AG20443 (cell line): Measurements from ENCODE around the gene MLC1.

ENCODE experiments used
- DNase-seq: peaks from one replicate; pipeline ENCODE4 v3.0.0; 2012; ENCODE audit warnings: low spot score, mixed read lengths

MLC1 gene

DNA sequence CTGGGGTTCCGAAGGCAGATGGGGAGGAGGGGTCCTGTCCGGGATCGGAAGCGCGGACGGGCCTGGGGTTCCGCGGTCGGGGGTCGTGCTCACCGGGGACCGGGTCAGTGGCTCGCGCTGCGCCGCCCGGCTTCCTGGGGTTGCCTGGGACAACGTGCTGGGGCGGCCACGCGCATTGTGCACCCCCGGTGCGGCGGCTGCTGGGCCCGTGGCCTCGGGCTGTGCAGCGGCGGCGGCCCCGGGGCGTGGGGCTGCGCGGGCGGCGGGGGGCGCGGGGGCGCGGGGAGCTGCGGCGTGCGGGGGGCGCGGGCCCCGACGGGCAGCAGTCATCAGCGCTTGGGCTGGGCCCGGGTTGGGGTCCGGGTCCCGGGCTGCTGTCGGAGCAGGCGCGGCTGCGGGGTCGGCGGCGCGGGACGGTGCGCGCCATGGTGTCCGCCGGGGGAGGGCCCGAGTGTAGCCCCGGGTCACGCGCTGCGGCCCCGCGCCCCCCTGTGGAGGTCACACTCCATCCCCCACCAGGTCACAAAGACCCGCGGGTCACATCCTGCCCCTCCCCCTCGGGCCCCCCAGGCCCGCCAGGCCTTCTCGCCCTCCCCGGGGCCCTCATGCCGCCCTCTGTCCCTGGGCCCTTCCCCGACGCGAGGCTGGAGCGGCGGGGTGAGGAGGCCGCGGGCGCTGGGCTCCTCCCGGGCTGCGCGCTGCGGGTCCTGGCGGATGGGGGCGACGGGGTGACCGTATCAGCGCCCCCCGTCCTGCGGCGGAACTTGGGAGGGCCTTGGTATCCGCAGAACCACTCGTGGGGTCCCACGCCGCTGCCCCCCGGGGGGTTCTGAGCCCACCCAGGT, 26.9 kb downstream of the MLC1 start, which contains the start of gene TTLL8:
Gene TTLL8, minus strand, starts transcription at position 238 of the 845 bp plus-strand sequence.
- no peak for DNase-seq

DNA sequence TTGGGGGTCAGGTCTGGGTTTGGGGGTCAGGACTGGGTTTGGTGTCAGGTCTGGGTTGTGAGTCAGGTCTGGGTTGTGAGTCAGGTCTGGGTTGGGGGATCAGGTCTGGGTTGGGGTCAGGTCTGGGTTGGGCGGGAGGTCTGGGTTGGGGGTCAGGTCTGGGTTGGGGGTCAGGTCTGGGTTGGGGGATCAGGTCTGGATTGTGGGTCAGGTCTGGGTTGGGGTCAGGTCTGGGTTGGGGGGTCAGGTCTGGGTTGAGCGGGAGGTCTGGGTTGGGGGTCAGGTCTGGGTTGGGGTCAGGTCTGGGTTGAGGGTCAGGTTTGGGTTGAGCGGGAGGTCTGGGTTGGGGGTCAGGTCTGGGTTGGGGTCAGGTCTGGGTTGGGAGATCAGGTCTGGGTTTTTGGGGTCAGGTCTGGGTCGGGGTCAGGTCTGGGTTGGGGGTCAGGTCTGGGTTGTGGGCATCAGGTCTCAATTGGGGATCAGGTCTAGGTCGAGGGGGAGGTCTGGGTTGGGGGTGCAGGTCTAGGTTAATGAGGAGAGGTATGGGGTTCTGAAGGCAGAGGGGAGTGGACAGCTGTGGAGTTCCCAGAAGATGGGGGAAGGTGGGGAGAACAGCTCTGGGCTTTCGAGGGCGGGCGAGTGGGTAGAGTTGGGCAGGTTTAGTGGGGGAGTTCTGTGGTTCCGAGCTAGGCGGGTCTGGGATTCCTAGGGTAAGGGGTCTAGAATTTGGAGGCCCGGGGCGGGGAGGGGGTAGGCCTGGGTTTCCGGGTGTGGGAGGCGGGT, 27.8 kb downstream of the MLC1 start:
- DNase-seq = no peak

DNA sequence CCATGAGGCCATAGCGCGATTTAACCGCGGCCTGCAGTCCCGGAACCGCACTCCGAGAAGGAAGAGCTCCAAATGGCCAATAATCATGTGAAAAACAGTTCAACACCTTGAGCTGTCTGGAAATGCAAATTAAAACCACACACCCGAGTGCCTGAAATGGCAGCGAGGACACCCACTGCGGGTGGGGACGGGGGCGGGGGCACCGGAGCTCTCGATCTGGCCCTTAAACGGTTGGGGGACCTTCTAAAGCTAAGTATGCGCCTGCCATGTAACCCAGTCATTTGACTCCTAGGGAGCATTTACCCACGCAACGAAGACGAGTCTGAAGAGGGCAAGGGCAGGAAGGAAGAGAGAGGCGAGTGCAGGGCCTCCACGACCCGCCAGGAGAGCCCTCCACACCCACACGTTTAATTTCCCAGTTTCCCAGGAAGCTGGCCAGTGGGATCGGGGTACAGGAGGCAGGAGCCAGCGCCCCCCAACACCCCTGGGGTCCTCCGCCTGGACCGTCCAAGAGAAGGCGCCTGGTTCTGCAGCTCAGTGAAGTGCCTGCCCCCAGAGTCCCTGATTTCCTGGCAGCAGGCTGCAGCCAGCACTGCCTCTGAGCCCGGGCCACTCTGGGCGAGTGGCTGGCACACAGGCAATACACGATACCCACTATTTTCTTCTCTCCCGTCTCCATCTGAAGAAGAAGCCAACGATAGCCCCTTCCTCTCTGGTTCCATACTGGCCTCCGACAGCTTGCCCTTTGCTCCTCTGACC, 28.8 kb downstream of the MLC1 start:
- DNase-seq = no peak

DNA sequence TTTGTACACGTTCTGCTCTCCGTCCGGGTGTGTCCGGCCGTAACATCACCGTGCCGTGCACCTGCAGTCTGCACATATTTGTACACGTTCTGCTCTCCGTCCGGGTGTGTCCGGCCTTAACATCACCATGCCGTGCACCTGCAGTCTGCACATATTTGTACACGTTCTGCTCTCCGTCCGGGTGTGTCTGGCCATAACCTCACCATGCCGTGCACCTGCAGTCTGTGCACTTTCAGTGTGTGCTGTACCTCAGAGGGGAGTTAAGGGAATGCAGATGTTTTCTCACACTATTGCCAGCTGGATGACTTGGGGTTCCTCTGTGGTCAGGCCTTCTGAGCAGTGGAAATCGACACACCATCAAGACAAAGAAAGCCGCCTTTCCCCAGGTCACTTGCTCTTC, 31.4 kb downstream of the MLC1 start:
- no peak for DNase-seq

DNA sequence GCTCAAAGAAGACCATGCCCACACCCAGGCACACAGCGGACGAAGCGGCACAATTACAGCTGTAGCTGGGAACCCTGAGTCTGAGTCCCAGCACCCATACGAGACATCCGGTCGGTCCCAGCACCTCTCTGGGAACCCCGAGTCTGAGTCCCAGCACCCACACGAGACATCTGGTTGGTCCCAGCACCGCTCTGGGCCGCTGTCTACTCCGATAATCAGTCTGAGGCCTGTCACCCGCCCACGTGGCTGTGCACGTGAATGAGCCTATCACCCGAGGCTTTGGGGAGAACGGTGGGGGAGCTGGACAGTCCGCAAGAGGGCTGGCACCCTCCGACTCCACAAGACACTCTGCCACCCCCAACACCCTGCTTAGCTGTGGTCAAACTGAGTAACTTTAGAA, 33.3 kb downstream of the MLC1 start:
- no peak for DNase-seq

DNA sequence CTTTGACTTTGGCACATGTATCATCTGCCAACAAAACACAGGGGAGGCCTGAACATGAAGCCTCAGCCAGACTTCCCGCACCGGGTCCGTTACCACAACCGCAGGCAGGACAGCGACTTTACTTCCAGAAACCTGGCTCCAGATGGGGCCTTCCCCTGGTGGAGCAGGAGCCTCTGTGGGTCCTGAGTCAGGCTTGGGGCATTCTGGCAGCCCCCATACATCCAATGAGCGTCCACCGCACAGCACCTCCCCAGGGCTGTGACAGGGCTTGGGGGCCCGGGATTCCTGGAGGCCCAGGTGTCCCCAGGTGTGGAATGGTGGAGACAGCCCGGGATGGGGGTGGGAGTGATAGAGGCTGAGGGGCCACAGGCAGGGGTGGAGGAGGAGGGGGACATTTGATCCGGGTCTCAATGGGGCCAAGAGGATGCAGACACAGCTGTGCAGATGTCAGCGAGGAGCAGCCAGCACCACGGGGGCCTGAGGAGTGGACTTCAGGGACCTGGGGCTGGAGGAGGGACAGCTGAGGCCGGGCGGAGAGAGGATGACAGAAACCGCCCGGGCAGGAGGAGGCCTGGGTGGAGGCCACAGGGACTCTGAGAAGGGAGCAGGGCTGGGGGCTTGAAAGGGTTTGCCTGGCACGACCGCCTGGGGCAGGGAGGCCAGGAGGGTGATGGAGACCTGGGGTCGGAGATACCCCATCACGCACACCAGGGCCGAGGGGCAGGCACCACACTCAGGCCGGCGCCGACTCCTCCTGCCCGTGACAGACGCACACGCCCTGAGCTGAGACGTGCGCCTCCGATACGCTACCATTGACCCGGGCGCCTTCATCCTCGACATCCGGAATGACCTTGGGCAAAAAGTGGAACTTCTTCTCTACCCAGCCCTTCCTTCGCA, 35.7 kb downstream of the MLC1 start:
- DNase-seq = no peak

DNA sequence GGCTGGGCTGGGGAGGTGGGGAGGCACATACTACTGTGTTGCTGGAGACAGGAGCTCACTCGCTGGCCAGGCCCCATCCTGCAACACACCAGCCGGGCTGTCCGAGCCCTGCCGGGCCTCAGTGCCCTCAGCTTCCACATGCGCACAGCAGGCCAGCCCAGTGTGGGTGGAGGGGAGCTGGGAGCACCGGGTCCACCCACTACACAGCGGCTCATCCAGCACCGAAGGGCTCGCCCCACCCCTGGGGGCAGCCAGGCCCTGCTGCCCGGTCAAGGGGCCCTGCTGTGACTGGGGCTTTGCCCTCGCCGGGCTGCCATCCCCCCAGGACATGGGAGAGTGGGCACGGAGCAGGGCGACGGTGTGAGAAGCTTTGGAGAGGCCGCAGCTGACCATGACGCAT, 36.4 kb downstream of the MLC1 start:
- no peak for DNase-seq

DNA sequence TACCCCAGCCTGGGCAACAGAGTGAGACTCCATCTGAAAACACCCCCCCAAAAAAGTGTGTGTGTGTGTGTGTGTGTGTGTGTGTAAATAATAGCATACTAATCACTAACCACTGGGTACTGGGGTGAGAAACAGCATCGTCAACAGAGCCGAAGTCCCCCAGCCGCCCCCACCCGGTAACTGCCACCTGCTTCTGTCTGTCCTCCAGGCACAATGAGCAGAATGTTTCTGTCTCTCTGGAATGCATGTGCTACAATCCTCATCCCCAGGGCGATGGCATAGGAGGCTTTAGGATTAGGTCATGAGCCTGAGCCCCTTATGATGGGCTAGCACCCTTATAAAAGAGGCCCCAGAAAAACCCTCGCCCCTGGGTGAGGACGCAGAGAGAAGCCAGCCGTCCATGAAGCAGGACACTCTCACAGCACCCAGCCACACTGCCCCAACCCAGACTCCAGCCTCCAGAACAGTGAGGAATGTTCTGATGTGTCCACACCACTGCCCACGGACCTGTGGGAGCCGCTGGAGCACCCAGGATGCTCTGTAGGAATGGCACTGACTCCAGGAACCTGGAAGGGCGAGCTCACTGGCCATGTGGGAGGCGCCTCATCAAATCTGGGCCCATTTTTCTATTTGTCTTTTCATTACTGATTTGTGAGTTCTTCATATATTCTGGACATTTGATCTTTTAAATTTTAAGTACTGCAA, 37.0 kb downstream of the MLC1 start:
- DNase-seq = no peak

DNA sequence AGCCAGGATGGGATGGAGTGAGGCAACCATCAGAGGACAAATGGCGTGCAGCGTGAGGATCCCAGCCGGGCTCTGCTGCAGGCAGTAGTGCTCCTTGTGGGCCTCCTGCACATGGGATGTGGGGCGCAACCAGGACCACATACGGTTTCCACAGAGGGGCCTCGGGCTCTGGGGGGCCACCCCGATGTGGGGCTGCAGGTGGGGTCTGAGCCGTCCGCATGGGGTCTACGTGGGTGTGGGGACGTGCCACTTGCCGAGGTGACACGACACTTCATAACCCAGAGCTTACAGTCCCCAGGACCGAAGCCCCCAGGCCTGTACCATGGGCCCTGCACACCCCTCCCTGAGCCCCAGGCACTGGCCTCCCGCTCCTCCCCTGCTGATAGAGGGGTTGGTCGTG, 37.9 kb downstream of the MLC1 start:
- DNase-seq = no peak

DNA sequence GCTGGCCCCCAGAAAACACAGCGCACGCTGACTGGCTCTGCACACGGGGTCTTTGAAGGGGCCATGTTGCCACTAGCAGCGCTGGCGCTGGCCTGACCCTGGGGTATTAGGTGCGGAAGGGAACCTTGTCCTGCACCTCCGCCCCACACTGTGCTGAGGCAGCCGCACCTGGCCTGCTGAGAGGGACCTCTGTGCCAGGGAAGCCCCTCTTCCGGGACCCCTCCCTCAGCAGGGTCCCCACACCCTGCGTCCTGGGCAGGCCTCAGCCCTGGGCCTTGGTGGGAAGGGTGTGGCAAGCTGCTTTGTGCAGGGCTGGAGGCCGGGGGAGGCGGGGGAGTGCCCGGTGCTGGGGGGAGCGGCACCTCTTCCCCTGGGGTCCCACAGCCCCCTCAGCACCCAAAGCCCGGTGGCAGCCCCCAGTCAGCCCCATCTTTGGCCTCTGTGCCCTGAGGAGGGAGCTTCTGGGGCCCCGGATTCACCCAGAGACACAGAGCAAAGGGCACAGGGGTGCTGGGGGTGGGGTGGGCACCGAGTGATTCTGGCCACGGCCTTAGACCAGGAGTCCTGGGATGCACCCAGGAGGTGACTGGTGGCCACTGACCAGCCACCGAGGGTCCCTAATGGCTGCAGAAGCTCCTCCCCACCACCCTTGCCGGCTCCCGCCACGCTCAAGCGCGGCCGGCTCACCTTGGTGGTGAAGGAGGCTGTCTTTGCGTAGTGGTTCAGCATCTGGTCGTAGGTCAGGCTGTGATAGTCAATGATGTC, 38.6 kb downstream of the MLC1 start:
- DNase-seq = no peak

DNA sequence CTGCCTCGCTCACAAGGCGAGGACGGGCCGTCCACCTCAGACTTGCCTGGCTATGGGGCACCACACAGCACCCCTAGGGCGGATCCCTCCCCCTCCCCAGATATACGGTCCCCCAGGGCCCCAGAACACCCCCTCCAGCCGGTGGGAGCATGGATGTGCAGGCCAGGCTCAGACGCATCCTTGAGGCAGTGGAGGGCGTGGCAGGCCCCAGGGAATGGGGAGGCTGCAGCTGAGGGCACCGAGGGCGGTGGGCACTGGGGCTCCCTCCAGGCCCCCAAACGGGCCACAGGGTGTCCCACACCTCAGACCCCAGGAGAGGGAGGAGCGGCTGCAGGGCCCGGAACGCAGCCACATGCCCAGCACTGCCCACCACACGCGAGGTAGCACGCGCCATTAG, 39.2 kb downstream of the MLC1 start:
- no peak for DNase-seq

DNA sequence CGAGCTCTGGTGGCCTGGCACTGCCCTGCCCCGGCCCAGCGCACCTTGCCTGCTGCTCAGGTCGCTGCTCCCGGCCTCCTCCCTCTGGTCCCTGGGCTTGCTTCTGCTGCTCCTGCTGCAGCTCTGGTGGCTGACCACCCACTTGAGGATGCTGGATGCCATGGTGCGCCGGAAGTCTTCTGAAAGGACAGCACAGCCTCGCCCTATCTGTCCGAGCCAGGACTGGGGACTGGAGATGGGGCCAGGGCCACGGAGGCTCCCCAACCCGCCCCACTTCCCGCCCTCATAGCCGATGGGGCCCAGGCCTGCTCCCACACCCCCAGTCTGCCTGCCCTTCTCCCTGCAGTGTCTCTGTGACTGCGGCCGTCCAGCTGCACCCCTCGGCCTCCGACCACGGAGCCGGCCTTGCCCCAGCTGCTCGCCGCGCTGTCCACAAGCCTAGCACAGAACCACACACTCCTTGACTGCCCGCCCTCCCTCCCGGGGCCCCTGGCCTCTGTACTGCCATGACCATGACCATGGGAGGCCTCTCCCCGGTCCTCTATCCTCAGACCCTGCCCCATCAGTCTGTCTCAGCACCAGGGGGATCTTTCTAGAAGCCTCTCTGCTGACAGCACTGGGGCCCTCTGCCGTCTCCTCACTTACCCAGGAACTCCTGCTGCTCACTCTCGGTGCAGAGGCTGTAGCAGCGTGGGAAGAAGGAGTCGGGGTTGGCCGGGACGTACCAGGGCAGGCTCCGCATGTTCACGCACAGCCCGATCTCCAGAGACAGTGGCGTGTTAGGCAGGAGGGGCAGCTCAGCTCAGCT, 39.8 kb downstream of the MLC1 start:
- no peak for DNase-seq

DNA sequence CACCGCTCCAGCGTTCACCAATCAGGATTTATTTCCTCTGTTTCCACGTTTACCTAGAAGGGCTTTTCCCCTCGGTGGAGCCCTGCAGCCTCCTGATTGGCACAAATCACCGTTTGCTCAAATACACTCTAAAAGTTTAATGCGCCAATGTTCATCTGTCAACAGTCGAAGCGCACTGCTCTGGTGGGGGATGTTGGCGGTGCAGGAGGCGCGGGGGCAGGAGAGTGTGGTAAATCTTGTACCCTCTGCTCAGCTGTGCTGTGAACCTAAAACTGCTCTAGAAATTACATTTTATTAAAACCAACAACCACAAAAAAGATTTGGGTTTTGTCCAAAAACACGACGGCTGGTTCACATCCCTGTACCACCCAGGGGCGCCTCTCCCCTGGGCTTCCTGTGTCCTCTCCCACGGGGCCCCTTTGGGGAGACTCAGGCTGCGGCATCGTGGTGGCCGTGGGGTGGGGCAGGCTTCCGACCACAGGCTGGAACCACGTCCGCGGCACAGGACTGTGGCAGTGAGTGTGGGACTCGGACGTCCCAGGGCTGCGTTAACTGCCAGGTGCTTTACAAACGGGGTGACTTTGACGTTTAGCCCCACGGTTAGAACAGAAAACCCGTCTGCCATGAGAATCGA, 40.6 kb downstream of the MLC1 start:
- DNase-seq = no peak

DNA sequence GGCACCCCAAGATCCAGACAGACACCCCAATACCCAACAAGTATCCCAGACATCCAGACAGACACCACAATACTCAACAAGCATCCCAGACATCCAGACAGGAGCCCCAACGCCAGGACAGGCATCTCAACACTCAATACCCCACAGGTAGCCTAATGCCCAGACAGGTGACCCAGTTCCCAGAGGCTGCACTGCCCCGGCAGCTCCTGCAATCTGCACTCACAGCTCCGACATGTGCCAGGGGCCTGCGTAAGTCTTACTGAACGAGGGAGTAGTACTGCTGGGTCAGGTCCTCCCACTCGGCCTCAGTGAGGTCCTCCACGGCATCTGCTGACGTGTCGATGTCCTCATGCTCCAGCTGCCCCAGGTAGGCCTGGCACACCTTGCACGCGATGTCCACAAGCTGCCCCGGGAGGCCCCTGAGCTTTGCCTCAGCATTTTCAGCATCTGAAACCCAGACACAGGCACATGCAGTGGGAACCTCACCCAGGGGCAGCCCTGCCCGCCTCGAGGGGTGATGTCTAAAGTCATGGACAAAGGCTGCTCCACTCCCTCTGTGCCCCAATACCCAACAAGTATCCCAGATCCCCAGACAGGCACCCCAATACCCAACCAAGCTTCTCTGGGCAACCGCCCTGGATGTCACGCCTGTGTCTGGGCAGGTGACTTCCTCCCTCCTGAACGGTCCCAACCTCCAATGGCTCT, 43.7 kb downstream of the MLC1 start:
- DNase-seq = no peak

DNA sequence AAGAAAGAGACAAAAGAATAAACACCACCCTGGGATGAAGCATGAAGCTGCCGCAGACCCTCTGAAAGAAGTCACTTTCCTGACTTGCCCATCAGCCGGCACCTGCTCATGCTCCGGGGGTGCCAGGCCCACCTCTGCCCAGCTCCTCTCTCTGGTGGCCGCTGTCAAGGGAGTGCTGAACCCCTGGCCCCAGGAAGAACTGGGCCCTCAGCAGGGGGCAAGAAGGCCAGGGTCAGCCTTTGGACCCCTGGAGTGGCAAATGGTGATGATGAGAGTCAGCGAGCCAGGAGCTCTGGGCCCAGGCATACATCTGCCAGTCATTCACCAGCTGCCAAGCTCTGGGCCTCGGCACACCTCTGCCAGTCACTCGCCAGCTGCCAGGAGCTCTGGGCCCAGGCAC, 44.5 kb downstream of the MLC1 start:
- no peak for DNase-seq

DNA sequence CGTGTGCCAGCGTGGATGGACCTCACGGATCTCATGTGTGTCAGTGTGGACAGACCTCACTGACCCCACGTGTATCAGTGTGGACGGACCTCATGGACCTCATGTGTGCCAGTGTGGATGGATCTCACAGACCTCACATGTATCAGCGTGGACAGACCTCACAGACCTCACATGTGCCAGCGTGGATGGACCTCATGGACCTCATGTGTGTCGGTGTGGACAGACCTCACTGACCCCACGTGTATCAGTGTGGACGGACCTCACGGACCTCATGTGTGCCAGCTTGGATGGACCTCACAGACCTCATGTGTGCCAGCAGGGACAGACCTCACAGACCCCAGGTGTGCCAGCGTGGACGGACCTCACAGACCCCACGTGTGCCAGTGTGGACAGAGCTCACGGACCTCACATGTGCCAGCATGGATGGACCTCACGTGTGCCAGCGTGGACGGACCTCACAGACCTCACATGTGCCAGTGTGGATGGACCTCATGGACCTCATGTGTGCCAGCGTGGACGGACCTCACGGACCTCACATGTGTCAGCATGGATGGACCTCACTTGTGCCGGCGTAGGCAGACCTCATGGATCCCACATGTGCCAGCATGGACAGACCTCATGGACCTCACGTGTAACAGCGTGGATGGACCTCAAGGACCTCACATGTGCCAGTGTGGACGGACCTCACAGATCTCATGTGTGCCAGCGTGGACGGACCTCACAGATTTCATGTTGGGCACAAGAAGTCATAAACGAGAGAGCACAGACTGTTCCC, 45.4 kb downstream of the MLC1 start:
- DNase-seq = no peak

DNA sequence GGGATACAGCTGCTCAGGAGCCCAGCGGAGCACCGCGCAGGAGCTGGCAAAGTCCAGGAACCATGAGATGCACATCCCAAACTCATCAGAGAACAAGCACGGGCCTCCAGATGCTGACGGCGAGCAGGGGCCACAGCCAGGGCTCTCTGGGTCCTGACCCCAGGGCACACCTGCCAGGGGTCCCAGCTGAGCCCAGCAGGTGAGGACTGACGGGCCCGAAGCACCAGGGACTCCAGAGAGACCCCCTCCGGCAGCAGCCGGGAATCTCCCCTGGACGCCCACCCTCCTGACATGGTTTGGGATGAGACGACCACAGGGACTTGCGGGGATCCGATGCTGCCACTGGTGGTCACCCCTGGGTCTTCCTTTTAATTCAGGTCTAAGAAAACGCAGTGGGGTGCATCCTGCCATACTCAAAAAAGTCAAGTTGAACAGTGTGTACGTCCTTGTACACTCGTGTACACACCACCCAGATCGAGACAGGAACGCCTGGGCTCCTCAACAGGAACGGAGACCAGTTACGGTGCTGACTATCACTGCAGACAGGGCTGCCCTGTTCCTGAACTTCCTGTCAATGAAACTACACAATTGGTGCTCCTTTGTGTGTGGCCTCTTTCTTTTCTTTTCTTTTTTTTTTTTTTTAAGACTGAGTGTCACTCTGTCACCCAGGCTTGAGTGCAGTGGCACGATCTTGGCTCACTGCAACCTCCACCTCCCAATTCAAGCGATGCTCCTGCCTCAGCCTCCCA, 49.1 kb downstream of the MLC1 start:
- DNase-seq = no peak
